ENCODE measurements around the gene LAMA5. TPM values are rescaled to one million over a fixed set of nuclear protein-coding genes. Genes with fewer than 3 reads are reported as not detected.

The LAMA5 gene
- total RNA-seq, 1 donor from 2014 or later: 44.2 TPM

DNA sequence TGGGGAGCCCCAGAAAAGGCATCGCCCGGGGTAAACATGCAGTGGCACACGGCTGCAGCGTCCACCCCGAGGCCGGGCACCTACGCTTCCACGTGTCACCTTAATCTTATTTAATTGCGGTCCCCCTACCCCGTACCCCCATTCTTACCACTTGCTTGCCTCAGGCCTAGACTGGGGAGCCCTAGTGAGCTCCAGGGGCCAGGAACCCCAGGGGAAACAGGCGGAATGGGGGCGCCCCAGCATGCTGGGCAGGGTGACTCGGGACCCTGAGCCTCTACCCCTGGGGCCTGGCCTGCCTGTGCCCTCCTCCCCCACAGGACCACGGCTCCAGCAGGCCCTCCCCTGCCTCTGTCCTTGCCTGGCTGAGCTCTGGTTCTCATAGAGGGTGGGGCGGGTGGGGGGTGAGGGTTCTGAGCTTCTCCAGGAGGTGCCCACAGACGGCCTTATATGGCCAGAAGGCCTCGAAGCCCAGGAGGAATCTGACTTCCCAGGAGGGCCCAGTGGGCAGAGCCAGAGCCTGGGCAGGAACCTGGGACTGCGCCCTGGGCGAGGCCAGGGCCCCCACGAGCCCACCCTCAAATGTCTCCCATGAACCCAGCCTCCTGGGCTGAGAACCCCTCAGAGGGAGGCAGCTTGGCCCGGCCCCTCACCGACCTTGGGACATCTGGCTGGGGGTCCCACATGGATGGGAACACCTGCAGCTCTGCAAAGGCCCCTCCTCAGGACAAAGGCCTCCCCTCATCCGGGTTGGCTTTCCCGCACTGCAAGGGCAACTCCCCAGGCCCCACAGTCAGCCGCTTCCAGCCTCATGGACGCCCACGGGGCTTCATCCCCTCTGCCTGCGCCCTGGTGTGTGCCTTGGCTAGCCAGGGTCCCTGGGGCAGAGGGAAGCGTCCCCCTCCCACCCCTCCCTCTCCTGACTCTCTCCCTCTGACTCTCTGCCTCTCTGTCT is 5.2 kb upstream of the LAMA5 start:
- no peak for DNase-seq

DNA sequence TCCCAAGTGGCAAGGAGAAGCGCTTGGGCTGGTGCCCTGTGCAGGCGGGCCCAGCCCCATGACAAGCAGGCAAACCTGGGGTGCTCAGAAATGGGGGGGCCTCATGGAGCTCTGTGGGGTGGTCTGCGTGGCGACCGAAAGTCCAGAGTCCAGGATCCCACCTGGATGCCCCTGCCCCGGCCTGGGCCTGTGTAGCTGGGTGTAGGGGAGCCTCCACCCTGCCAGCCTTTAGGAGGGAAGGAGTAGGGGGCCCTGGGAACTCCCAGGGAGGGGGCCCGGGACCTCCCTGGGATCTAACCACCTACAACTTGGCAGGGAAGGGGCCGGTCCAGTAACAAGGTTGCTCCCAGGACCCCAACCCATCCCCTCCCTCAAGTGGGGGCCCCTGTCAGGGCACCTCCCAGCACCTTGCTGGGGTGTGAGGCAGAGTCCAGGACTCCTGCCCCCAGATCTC is 4.5 kb upstream of the LAMA5 start:
- no peak for DNase-seq

- DNase-seq: no peak
Observed at GRCh38 chr20:62370807-62371587, 3.9 kb upstream of the LAMA5 start.

GRCh38 chr20:62370115-62370806 is 3.1 kb upstream of the LAMA5 start:
- no peak for DNase-seq

DNA sequence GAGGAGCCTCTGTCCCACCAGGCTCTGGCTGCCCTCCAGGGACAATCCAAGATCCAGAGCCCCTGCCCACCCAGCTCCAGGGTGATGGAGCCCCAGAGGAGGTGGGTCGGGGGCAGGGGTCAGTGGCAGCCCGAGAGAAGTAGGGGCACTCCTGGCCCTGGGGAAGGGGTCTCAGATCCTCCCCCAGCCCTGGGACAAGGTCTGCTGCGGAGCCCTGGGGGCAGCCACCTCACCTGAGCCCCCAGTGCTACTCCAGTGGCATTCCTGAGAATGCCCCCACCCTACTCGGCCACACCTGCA is 2.7 kb upstream of the LAMA5 start:
- DNase-seq: no peak

DNA sequence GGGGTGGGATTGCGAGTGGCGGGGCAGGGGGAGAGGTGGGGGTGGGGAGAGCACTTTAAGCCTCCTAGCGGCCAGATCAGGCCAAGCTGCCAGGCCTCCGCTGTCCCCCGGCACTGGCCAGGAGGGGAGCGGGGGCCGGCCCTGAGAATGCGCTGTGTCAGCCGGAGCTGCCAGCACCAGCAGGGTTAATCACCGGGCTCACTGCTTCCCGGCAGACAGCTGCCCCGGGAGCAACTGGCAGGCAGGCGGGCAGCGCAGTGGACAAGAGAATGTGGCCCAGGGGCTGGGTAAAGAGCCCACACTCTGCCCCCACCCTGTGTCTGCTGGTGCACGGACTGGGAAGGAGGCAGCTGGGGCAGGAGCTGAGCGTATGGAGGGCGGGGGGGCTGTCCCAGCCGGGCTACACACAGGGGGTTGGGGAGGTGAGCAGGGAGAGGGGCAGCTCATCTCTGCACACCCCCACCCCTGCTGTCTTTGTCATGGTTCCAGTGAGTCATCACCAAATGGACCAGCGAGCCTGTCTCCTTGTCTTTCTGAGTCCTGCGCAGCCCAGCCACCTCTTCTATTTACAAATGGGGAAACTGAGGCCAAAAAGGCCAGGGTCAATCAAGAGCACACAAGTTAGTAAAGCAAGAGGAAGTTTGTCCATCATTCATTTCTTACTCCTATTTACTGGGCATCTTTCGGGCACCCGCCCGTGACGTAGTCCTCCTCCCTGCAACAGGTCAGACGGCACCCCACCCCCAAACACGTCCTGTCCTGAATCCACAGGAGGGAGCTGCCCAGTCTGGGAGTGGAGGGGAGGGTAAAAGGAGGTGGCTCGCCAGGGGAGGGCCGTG is 2.1 kb upstream of the LAMA5 start:
- no peak for DNase-seq

GRCh38 chr20:62368392-62368975 is 1.4 kb upstream of the LAMA5 start:
- DNase-seq: no peak

- DNase-seq: no peak
Observed at GRCh38 chr20:62367633-62368391, 700 bp upstream of the LAMA5 start.

DNA sequence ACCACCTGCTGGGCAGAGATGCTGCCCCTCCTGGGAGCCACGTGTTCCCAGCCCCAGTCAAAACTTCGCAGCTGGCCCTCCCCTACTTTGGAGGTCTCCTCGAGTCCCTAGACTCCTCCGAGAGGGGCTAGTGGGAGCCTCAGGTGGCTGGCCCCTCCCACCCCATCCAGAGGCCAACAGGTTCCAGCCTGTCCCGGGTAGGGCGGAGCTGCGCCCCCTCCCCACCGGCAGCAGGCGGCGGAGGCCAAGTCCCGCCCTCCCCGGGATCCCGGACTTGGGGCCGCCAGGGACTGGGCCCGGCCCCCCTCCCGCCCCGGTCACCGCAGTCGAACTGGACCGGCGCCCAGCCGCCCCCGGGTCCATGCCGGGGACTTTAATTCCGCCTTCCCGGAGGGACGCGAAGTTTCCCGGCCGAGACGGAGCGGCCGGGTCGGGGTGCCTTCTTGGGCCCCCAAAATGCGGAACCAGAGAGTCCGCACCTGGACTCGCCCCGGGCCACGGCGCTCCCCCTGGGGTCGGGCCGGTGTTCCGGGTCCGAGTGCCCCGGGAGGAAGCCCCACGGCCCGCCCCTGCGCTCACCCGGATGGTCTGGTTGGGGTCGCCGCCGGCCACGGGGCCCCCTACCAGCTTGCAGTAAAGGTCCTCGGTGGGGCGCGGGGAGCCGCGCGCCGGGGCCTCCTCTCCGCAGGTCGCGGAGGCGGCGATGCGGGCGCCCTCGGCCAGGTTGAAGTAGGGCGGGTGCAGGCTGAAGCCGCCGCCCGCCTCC is 559 bp downstream of the LAMA5 start:
- DNase-seq: no peak

- no peak for DNase-seq
Observed at GRCh38 chr20:62365814-62366369, 1.2 kb downstream of the LAMA5 start.

GRCh38 chr20:62364911-62365736 is 2.0 kb downstream of the LAMA5 start:
- DNase-seq: no peak

- DNase-seq: no peak
Observed at GRCh38 chr20:62363920-62364851, 2.9 kb downstream of the LAMA5 start.

GRCh38 chr20:62362991-62363919 is 3.9 kb downstream of the LAMA5 start:
- no peak for DNase-seq

DNA sequence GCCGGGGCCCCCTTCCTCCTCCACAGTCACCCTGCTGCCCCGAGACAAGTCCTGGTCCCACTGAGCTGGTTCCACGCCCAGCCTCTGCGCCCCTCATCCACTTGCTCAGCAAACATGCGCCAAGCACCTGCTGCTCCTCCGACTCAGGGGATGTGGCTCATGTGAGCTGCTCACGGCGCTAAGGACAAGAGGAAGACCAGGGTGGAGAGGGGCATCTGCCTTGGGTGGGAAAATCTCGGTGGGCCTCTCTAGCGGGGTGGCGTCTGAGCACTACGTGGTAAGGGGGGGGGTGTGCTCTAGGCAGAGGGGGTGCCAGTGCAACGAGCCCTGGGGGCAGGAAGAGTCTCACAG is 4.5 kb downstream of the LAMA5 start:
- DNase-seq: no peak

GRCh38 chr20:62361799-62362589 is 5.1 kb downstream of the LAMA5 start:
- DNase-seq: no peak
